ENCODE data around the gene SFTPB.

SFTPB gene

GRCh38 chr2:85709401-85709811 is 41.4 kb upstream of the SFTPB start:
- Histone ChIP-seq H3K27me3 (replicated peaks; ENCODE audit: control insufficient read depth, insufficient read depth, low read length) (no peaks in the 10 kb centered on the region), H3K4me3 (ENCODE audit: low read length) (no peak overlapping the region), H3K36me3 (ENCODE audit: control insufficient read depth, insufficient read depth, low read length, severe bottlenecking) (no peaks in the 10 kb centered on the region), H3K9ac (ENCODE audit: low read length) (no peak overlapping the region), H3K9me3 (ENCODE audit: control insufficient read depth, low read length) (no peaks in the 10 kb centered on the region), H3K4me1 (ENCODE audit: control insufficient read depth, insufficient read depth, low read length) (peaks cover 61% of the 10 kb centered on the region)
- DNase-seq (ENCODE audit: low read depth), result peak; percentile 45

- no peaks in the 10 kb centered on the region for H3K27me3 ChIP-seq (replicated peaks; ENCODE audit: control insufficient read depth, insufficient read depth, low read length)
- no peaks in the 10 kb centered on the region for H3K36me3 ChIP-seq (ENCODE audit: control insufficient read depth, insufficient read depth, low read length, severe bottlenecking)
- H3K9me3 ChIP-seq (ENCODE audit: control insufficient read depth, low read length), result no peaks in the 10 kb centered on the region
- DNase-seq (ENCODE audit: low read depth), result no peak
- H3K4me1 ChIP-seq (ENCODE audit: control insufficient read depth, insufficient read depth, low read length), result peaks cover 58% of the 10 kb centered on the region
- no peak overlapping the region for H3K9ac ChIP-seq (ENCODE audit: low read length)
- no peak overlapping the region for H3K4me3 ChIP-seq (ENCODE audit: low read length)
Observed at GRCh38 chr2:85708641-85709040, 40.6 kb upstream of the SFTPB start.

- Histone ChIP-seq H3K9me3 (ENCODE audit: control insufficient read depth, low read length) (no peaks in the 10 kb centered on the region), H3K9ac (ENCODE audit: low read length) (no peak overlapping the region), H3K4me3 (ENCODE audit: low read length) (no peak overlapping the region), H3K4me1 (ENCODE audit: control insufficient read depth, insufficient read depth, low read length) (peaks cover 52% of the 10 kb centered on the region), H3K27me3 (replicated peaks; ENCODE audit: control insufficient read depth, insufficient read depth, low read length) (no peaks in the 10 kb centered on the region), H3K36me3 (ENCODE audit: control insufficient read depth, insufficient read depth, low read length, severe bottlenecking) (no peaks in the 10 kb centered on the region)
- DNase-seq (ENCODE audit: low read depth), result peak; percentile 96
Observed at GRCh38 chr2:85707304-85707703, 39.3 kb upstream of the SFTPB start.

GRCh38 chr2:85706599-85707296 is 38.7 kb upstream of the SFTPB start:
- no peaks in the 10 kb centered on the region for H3K9me3 ChIP-seq (ENCODE audit: control insufficient read depth, low read length)
- no peak overlapping the region for H3K4me3 ChIP-seq (ENCODE audit: low read length)
- H3K9ac ChIP-seq (ENCODE audit: low read length), result no peak overlapping the region
- H3K4me1 ChIP-seq (ENCODE audit: control insufficient read depth, insufficient read depth, low read length), result peaks cover 58% of the 10 kb centered on the region
- H3K36me3 ChIP-seq (ENCODE audit: control insufficient read depth, insufficient read depth, low read length, severe bottlenecking), result no peaks in the 10 kb centered on the region
- DNase-seq (ENCODE audit: low read depth), result no peak
- H3K27me3 ChIP-seq (replicated peaks; ENCODE audit: control insufficient read depth, insufficient read depth, low read length), result no peaks in the 10 kb centered on the region

GRCh38 chr2:85706063-85706462 is 38.1 kb upstream of the SFTPB start:
- Histone ChIP-seq H3K9ac (ENCODE audit: low read length) (no peak overlapping the region), H3K4me3 (ENCODE audit: low read length) (no peak overlapping the region), H3K9me3 (ENCODE audit: control insufficient read depth, low read length) (no peaks in the 10 kb centered on the region), H3K4me1 (ENCODE audit: control insufficient read depth, insufficient read depth, low read length) (peaks cover 64% of the 10 kb centered on the region), H3K36me3 (ENCODE audit: control insufficient read depth, insufficient read depth, low read length, severe bottlenecking) (no peaks in the 10 kb centered on the region), H3K27me3 (replicated peaks; ENCODE audit: control insufficient read depth, insufficient read depth, low read length) (no peaks in the 10 kb centered on the region)
- no peak for DNase-seq (ENCODE audit: low read depth)

- peak; percentile 96 for DNase-seq (ENCODE audit: low read depth)
- Histone ChIP-seq H3K4me1 (ENCODE audit: control insufficient read depth, insufficient read depth, low read length) (peaks cover 68% of the 10 kb centered on the region), H3K4me3 (ENCODE audit: low read length) (no peak overlapping the region), H3K9me3 (ENCODE audit: control insufficient read depth, low read length) (no peaks in the 10 kb centered on the region), H3K36me3 (ENCODE audit: control insufficient read depth, insufficient read depth, low read length, severe bottlenecking) (no peaks in the 10 kb centered on the region), H3K27me3 (replicated peaks; ENCODE audit: control insufficient read depth, insufficient read depth, low read length) (no peaks in the 10 kb centered on the region), H3K9ac (ENCODE audit: low read length) (no peak overlapping the region)
Observed at GRCh38 chr2:85705680-85706039, 37.7 kb upstream of the SFTPB start.

GRCh38 chr2:85704800-85705679 is 37.0 kb upstream of the SFTPB start:
- H3K9ac ChIP-seq (ENCODE audit: low read length), result peak overlapping the region; percentile 24
- H3K36me3 ChIP-seq (ENCODE audit: control insufficient read depth, insufficient read depth, low read length, severe bottlenecking), result no peaks in the 10 kb centered on the region
- H3K27me3 ChIP-seq (replicated peaks; ENCODE audit: control insufficient read depth, insufficient read depth, low read length), result no peaks in the 10 kb centered on the region
- no peaks in the 10 kb centered on the region for H3K9me3 ChIP-seq (ENCODE audit: control insufficient read depth, low read length)
- H3K4me1 ChIP-seq (ENCODE audit: control insufficient read depth, insufficient read depth, low read length), result peaks cover 71% of the 10 kb centered on the region
- H3K4me3 ChIP-seq (ENCODE audit: low read length), result no peak overlapping the region
- DNase-seq (ENCODE audit: low read depth), result no peak

- Histone ChIP-seq H3K9ac (ENCODE audit: low read length) (no peak overlapping the region), H3K9me3 (ENCODE audit: control insufficient read depth, low read length) (no peaks in the 10 kb centered on the region), H3K27me3 (replicated peaks; ENCODE audit: control insufficient read depth, insufficient read depth, low read length) (no peaks in the 10 kb centered on the region), H3K4me1 (ENCODE audit: control insufficient read depth, insufficient read depth, low read length) (peaks cover 62% of the 10 kb centered on the region), H3K4me3 (ENCODE audit: low read length) (no peak overlapping the region), H3K36me3 (ENCODE audit: control insufficient read depth, insufficient read depth, low read length, severe bottlenecking) (no peaks in the 10 kb centered on the region)
- DNase-seq (ENCODE audit: low read depth), result no peak
Observed at GRCh38 chr2:85704038-85704437, 36.0 kb upstream of the SFTPB start.

GRCh38 chr2:85703329-85703728 is 35.3 kb upstream of the SFTPB start:
- H3K9ac ChIP-seq (ENCODE audit: low read length), result no peak overlapping the region
- H3K27me3 ChIP-seq (replicated peaks; ENCODE audit: control insufficient read depth, insufficient read depth, low read length), result no peaks in the 10 kb centered on the region
- DNase-seq (ENCODE audit: low read depth), result no peak
- H3K36me3 ChIP-seq (ENCODE audit: control insufficient read depth, insufficient read depth, low read length, severe bottlenecking), result no peaks in the 10 kb centered on the region
- H3K9me3 ChIP-seq (ENCODE audit: control insufficient read depth, low read length), result no peaks in the 10 kb centered on the region
- peaks cover 55% of the 10 kb centered on the region for H3K4me1 ChIP-seq (ENCODE audit: control insufficient read depth, insufficient read depth, low read length)
- no peak overlapping the region for H3K4me3 ChIP-seq (ENCODE audit: low read length)

GRCh38 chr2:85702800-85703199 is 34.8 kb upstream of the SFTPB start:
- H3K9ac ChIP-seq (ENCODE audit: low read length), result no peak overlapping the region
- DNase-seq (ENCODE audit: low read depth), result no peak
- no peaks in the 10 kb centered on the region for H3K36me3 ChIP-seq (ENCODE audit: control insufficient read depth, insufficient read depth, low read length, severe bottlenecking)
- no peak overlapping the region for H3K4me3 ChIP-seq (ENCODE audit: low read length)
- no peaks in the 10 kb centered on the region for H3K27me3 ChIP-seq (replicated peaks; ENCODE audit: control insufficient read depth, insufficient read depth, low read length)
- H3K9me3 ChIP-seq (ENCODE audit: control insufficient read depth, low read length), result no peaks in the 10 kb centered on the region
- peaks cover 55% of the 10 kb centered on the region for H3K4me1 ChIP-seq (ENCODE audit: control insufficient read depth, insufficient read depth, low read length)

- no peak overlapping the region for H3K9ac ChIP-seq (ENCODE audit: low read length)
- no peaks in the 10 kb centered on the region for H3K9me3 ChIP-seq (ENCODE audit: control insufficient read depth, low read length)
- H3K36me3 ChIP-seq (ENCODE audit: control insufficient read depth, insufficient read depth, low read length, severe bottlenecking), result no peaks in the 10 kb centered on the region
- no peaks in the 10 kb centered on the region for H3K27me3 ChIP-seq (replicated peaks; ENCODE audit: control insufficient read depth, insufficient read depth, low read length)
- DNase-seq (ENCODE audit: low read depth), result peak; percentile 74
- no peak overlapping the region for H3K4me3 ChIP-seq (ENCODE audit: low read length)
- peaks cover 51% of the 10 kb centered on the region for H3K4me1 ChIP-seq (ENCODE audit: control insufficient read depth, insufficient read depth, low read length)
Observed at GRCh38 chr2:85702172-85702571, 34.2 kb upstream of the SFTPB start.

All from adipocyte (in vitro differentiated cells).